GM12801 (cell line): ENCODE measurements around the gene FRK.

ENCODE experiments used
- TF ChIP-seq, protein P1 (sequence below): IDR thresholded peaks from one replicate; pipeline ENCODE4 v1.5.1; 2011; ENCODE audit warnings: control low read depth; ENCODE audit not compliant: insufficient read length; ENCODE audit errors: extremely low read depth

Gene FRK

DNA sequence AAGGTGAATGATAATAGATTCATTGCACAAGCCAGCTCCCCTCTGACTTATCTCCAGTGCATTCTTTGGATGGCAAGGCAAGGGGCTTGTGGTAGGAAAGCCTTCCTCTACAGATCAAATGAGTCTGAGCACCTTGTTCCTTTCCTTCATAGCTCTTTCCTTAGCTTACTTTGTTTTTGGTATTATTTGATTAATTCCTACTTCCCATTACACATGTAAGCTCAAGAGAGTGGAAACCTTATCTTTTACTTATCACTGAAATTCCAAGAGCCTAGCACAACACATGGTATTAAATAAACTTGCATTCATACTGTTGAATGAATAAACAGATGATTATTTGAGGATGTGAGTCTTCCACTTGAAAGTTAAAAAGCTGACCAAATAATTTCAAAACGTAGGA is 41.7 kb downstream of the FRK start:
- TF ChIP-seq, protein P1, sequence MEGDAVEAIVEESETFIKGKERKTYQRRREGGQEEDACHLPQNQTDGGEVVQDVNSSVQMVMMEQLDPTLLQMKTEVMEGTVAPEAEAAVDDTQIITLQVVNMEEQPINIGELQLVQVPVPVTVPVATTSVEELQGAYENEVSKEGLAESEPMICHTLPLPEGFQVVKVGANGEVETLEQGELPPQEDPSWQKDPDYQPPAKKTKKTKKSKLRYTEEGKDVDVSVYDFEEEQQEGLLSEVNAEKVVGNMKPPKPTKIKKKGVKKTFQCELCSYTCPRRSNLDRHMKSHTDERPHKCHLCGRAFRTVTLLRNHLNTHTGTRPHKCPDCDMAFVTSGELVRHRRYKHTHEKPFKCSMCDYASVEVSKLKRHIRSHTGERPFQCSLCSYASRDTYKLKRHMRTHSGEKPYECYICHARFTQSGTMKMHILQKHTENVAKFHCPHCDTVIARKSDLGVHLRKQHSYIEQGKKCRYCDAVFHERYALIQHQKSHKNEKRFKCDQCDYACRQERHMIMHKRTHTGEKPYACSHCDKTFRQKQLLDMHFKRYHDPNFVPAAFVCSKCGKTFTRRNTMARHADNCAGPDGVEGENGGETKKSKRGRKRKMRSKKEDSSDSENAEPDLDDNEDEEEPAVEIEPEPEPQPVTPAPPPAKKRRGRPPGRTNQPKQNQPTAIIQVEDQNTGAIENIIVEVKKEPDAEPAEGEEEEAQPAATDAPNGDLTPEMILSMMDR: no peak

DNA sequence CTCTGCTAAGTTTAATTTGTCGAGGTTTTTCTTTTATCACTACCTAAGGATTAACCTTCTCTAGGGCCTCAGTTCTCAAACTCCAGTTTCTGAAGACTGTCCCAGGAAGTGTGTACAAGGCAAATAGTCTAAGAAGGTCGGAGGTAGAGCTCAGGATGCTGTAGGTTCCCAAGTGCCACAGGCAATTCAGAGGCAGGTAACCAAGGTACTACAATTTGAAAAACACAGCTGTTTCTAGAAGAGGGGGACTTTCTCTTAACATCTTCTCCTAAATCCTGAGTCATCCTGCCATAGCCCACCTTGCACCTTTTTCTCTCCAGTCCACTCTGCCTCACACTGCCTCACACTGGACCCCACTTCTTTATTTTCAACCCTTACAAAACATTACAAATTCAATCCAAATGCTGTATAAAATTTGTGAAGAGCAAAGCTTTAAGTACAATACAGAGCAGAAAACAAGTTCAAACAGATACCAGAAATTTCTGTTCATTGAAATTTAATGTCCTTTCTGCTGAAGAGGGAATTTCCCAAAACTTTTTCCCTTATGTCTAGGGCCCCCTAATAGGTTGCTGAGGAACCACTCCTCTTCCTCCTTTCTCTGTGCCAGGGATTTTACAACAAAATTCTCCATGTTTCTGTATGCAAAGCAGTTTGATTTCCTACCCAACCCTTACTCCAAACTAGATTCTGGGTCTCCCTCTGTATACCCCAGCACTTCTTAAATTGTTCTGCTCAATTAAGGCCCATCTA is 43.0 kb downstream of the FRK start:
- TF ChIP-seq, protein P1: no peak

DNA sequence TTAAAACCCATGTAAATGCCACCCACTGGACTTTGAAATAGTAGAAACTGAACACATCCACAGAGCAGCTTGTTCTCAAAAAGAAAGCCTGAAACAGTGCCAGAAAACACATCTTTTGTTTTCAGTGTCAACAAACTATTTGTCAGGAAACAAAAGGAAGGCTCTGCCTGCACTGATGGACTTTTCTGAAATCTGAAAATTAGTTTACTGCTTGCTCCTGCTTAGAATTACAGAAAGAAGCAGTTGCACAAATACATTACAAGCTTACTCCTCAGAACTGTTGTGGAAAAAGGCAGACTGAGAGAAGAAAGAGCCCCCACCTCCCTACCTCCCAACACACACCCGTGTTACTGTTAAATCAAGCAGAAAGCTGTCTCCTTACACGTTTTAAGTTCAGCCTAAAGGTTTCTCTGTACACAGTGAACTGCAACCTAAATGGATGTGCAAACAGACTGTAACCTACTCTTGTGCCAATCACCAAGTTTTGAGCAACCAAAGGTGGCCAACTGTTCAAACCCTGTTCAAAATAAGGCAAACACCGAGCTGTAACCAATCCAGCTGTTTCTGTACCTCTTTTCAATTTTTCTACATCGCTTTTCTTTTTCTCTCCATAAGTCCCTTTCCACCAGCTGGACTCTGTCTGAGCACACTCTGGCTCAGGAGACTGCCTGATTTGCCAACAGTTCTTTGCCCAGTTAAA is 43.7 kb downstream of the FRK start:
- TF ChIP-seq, protein P1: no peak

DNA sequence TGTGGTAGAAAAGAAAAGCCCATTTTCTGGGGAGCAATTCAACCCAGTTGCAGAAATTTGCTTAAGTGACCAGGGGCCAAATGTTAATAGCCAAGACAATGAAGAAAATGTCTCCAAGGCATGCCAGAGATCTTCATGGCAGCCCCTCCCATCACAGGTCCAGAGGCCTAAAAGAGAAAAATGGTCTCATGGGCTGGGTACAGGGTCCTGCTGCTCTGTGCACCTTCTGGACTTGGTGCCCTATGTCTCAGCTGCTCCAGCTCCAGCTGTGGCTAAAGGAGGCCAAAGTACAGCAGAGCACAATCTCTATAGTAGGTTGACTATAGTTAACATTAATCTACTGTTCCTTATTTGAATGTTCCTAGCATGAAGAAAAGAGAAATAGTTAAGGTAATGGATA is 44.7 kb downstream of the FRK start:
- TF ChIP-seq, protein P1: no peak

DNA sequence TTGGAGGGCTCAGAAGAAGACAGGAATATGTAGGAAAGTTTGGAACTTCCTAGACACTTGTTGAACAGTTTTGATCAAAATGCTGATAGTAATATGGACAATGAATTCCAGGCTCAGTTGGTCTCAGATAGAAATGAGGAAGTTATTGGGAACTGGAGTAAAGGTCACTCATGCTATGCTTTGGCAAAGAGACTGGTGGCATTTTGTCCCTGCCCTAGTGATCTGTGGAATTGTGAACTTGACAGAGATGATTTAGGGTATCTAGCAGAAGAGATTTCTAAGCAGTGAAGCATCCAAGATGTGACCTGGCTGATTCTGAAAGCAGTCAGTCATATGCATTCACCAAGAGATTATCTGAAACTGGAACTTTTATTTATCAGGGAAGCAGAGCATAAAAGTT is 45.1 kb downstream of the FRK start:
- TF ChIP-seq, protein P1: no peak

DNA sequence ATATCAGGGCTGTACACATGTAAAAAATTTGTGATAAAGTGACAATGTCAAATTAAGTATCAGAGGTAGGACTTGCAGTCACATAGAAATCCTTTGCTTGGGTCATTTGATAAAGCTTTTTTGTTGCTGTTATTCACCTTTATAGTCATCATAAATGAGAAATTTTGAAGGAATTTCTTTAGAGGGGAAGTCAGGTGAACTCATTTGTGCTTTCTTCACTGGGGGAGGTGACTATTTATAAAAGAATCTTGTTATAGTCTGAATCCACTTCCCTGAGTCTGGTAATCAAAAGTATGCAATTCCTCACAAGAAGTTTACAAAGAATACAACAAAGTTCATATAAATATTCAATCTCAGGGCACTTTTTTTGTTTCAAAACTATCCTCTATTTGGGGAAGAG is 47.7 kb downstream of the FRK start:
- TF ChIP-seq, protein P1: no peak

DNA sequence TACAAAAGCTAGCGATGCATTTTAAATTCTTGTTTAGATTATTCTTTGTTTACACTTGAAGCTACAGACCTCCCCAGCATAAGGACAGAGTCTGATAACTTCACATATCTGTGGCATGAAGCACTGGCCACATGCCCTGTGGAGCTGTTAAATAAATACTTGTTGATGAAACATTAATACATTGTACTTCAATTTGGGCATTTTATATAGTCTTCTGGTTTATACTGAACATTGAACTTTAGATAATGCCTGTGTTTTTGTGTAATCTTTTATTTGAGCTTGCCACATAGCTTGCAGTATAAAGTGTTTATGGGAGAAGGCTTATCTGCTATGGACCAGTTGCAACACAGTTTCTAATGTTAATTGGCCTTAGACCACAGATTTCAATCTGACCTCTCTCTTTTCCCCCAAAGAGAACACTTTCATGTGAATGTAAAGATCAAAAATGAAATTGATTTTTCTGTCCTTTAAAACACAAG is 48.2 kb downstream of the FRK start:
- TF ChIP-seq, protein P1: no peak
